ENCODE measurements around the gene TK2.

Gene TK2

DNA sequence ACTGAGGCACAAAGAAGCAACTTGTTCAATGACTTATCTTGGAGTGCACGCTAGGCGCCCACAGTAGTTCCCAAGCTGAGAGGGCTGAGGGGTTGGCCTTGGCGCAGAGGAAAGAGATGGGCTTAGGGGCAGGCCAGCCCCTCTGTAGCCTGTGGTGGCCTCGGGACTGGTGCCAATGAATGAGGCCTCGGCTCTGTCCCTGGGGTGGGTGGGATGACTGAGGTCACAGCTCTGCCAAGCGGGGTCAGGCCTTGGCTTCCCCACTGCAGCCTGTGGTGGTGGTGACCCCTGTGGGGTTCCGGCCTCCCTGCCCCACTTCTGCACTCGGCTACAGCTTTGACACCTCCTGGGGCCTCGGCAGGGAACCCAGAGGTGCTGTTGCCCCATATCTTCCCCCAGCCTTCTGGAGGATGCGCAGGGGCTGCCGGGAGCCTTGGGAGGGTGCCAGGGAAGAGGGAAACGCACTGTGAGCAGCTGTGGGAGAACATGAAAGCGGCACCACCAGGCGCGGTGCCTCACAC, 76.8 kb downstream of the TK2 start:
- no peak overlapping the region for H3K4me2 ChIP-seq (ENCODE audit: low read depth, low read length, poor library complexity, severe bottlenecking)
- no peaks in the 10 kb centered on the region for H3F3A ChIP-seq (ENCODE audit: low read depth)
- H3K9me3 ChIP-seq (ENCODE audit: insufficient read depth, low read depth, low read length): no peaks in the 10 kb centered on the region
- no peaks in the 10 kb centered on the region for H3K9me2 ChIP-seq (replicated peaks; ENCODE audit: low read depth, low read length)
- no peaks in the 10 kb centered on the region for H4K20me1 ChIP-seq (ENCODE audit: insufficient read depth, low read length, poor library complexity, severe bottlenecking)
- no peaks in the 10 kb centered on the region for H3K36me3 ChIP-seq (ENCODE audit: insufficient read depth, low read length)
- no peak overlapping the region for H2AFZ ChIP-seq (ENCODE audit: low read length)
- no peak for TF ChIP-seq EZH2phosphoT487 (IDR thresholded peaks at IDR 0.05; ENCODE audit: borderline replicate concordance)
- TF ChIP-seq, protein P1, sequence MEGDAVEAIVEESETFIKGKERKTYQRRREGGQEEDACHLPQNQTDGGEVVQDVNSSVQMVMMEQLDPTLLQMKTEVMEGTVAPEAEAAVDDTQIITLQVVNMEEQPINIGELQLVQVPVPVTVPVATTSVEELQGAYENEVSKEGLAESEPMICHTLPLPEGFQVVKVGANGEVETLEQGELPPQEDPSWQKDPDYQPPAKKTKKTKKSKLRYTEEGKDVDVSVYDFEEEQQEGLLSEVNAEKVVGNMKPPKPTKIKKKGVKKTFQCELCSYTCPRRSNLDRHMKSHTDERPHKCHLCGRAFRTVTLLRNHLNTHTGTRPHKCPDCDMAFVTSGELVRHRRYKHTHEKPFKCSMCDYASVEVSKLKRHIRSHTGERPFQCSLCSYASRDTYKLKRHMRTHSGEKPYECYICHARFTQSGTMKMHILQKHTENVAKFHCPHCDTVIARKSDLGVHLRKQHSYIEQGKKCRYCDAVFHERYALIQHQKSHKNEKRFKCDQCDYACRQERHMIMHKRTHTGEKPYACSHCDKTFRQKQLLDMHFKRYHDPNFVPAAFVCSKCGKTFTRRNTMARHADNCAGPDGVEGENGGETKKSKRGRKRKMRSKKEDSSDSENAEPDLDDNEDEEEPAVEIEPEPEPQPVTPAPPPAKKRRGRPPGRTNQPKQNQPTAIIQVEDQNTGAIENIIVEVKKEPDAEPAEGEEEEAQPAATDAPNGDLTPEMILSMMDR (conservative IDR thresholded peaks at IDR 0.05; ENCODE audit: low read length): no peak
- H3K27me3 ChIP-seq (ENCODE audit: insufficient read depth, low read length, poor library complexity, severe bottlenecking): no peaks in the 10 kb centered on the region
- H3K4me3 ChIP-seq (ENCODE audit: low read length, poor library complexity, severe bottlenecking): no peak overlapping the region
- peaks cover 8% of the 10 kb centered on the region for H3K4me1 ChIP-seq (ENCODE audit: insufficient read depth, low read length, poor library complexity, severe bottlenecking)
- H3K9ac ChIP-seq (ENCODE audit: low read depth, low read length, poor library complexity, severe bottlenecking): no peak overlapping the region
- H3K79me2 ChIP-seq (ENCODE audit: insufficient read depth, low read length): no peaks in the 10 kb centered on the region

DNA sequence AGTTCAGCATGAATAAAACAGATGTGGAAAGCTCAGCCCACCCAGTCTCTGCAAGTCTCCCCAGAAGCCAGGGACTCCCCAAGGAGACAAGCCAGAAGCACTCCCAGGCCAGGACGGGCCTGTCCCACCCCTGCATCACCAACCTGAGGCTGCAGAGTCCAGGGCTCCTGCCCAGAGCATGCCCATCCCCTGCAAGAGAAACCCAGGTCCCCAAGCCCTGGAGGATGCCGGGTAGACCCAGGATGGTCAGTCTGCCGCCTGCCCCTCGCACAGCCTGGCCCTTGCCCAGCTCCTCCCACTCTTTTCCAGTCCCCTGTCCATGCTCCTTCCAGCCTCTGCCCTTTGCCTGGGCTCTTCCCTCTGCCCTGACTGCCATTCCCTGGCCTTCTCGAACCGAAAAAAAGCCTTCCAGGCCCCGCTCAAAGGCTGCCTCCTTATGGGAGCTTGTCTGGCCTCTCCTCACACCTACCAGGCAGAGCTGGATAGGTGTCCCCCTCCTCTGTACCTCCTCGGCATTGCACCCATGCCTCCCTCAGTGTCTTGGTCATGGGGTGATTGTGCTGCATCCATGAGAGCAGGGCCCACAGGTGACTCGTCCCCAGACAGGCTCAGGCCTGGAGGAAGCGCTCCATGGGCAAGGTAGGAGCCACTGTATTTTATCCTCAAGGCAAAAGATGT, 78.1 kb downstream of the TK2 start:
- Histone ChIP-seq H3K27me3 (ENCODE audit: insufficient read depth, low read length, poor library complexity, severe bottlenecking) (no peaks in the 10 kb centered on the region), H3K9ac (ENCODE audit: low read depth, low read length, poor library complexity, severe bottlenecking) (no peak overlapping the region), H3K4me1 (ENCODE audit: insufficient read depth, low read length, poor library complexity, severe bottlenecking) (peaks cover 8% of the 10 kb centered on the region), H3K79me2 (ENCODE audit: insufficient read depth, low read length) (no peaks in the 10 kb centered on the region), H3K9me2 (replicated peaks; ENCODE audit: low read depth, low read length) (no peaks in the 10 kb centered on the region), H3K4me3 (ENCODE audit: low read length, poor library complexity, severe bottlenecking) (no peak overlapping the region), H3K9me3 (ENCODE audit: insufficient read depth, low read depth, low read length) (no peaks in the 10 kb centered on the region), H3K36me3 (ENCODE audit: insufficient read depth, low read length) (no peaks in the 10 kb centered on the region), H3K4me2 (ENCODE audit: low read depth, low read length, poor library complexity, severe bottlenecking) (no peak overlapping the region), H4K20me1 (ENCODE audit: insufficient read depth, low read length, poor library complexity, severe bottlenecking) (no peaks in the 10 kb centered on the region), H2AFZ (ENCODE audit: low read length) (no peak overlapping the region), H3F3A (ENCODE audit: low read depth) (no peaks in the 10 kb centered on the region)
- TF ChIP-seq, protein P1 (conservative IDR thresholded peaks at IDR 0.05; ENCODE audit: low read length): no peak
- no peak for TF ChIP-seq EZH2phosphoT487 (IDR thresholded peaks at IDR 0.05; ENCODE audit: borderline replicate concordance)

DNA sequence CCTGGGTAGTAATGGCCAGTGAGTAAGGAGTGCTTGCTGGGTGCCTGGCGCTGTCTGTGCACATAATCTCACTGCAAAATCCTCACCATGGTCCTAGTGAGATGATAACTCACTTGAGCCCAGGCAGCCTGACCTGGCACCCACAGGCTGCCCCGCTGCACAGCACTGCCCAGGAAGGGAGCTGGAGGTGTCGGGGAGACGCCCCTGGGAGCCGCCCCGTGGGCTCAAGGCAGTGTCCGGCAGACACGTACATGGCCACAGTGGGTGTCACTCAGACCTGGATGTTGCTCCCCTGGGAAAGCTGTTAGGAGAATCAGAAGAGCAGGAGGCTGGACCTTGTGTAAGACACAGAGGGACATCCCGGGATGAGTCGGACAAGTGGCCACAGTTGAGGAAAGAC, 78.7 kb downstream of the TK2 start:
- Histone ChIP-seq H3K27me3 (ENCODE audit: insufficient read depth, low read length, poor library complexity, severe bottlenecking) (no peaks in the 10 kb centered on the region), H3K79me2 (ENCODE audit: insufficient read depth, low read length) (no peaks in the 10 kb centered on the region), H3K36me3 (ENCODE audit: insufficient read depth, low read length) (no peaks in the 10 kb centered on the region), H3K9ac (ENCODE audit: low read depth, low read length, poor library complexity, severe bottlenecking) (no peak overlapping the region), H2AFZ (ENCODE audit: low read length) (no peak overlapping the region), H3F3A (ENCODE audit: low read depth) (no peaks in the 10 kb centered on the region), H3K9me2 (replicated peaks; ENCODE audit: low read depth, low read length) (no peaks in the 10 kb centered on the region), H3K4me1 (ENCODE audit: insufficient read depth, low read length, poor library complexity, severe bottlenecking) (peaks cover 8% of the 10 kb centered on the region), H3K9me3 (ENCODE audit: insufficient read depth, low read depth, low read length) (no peaks in the 10 kb centered on the region), H3K4me3 (ENCODE audit: low read length, poor library complexity, severe bottlenecking) (no peak overlapping the region), H4K20me1 (ENCODE audit: insufficient read depth, low read length, poor library complexity, severe bottlenecking) (no peaks in the 10 kb centered on the region), H3K4me2 (ENCODE audit: low read depth, low read length, poor library complexity, severe bottlenecking) (no peak overlapping the region)
- no peak for TF ChIP-seq EZH2phosphoT487 (IDR thresholded peaks at IDR 0.05; ENCODE audit: borderline replicate concordance)
- TF ChIP-seq, protein P1 (conservative IDR thresholded peaks at IDR 0.05; ENCODE audit: low read length): no peak

Data from Loucy (cell line).